Loucy (cell line): ENCODE measurements around the gene TRRAP.
"Not testable (repeated sequence)": the region's sequence is repeated elsewhere in the genome, so short reads cannot be mapped to it uniquely, and the experiment has no call there.

ENCODE experiments used
- H2AFZ ChIP-seq: fragments of 200-600 bp; sonication (generic); 2 replicates; pipeline ENCODE4 v1.6.0; 2016; ENCODE audit warnings: antibody characterized with exemption, mild to moderate bottlenecking, low read length, moderate library complexity
- H3F3A ChIP-seq: fragments of 200-600 bp; 2 replicates; pipeline ENCODE4 v1.6.0; 2016; ENCODE audit warnings: antibody characterized with exemption, low read depth, mild to moderate bottlenecking
- H3K27me3 ChIP-seq: fragments of 200-600 bp; sonication (generic); 2 replicates; pipeline ENCODE4 v1.6.1; 2014; ENCODE audit warnings: low read length, mild to moderate bottlenecking; ENCODE audit not compliant: insufficient read depth, poor library complexity, severe bottlenecking
- H3K36me3 ChIP-seq: fragments of 200-600 bp; sonication (generic); 2 replicates; pipeline ENCODE4 v1.6.1; 2016; ENCODE audit warnings: low read length; ENCODE audit not compliant: insufficient read depth
- H3K4me1 ChIP-seq: fragments of 200-600 bp; sonication (generic); 2 replicates; pipeline ENCODE4 v1.5.1; 2014; ENCODE audit warnings: low read length, mild to moderate bottlenecking; ENCODE audit not compliant: insufficient read depth, poor library complexity, severe bottlenecking
- H3K4me2 ChIP-seq: fragments of 200-600 bp; sonication (generic); 2 replicates; pipeline ENCODE4 v1.6.0; 2014; ENCODE audit warnings: antibody characterized with exemption, low read length, low read depth, mild to moderate bottlenecking; ENCODE audit not compliant: poor library complexity, severe bottlenecking
- H3K4me3 ChIP-seq: fragments of 200-600 bp; sonication (generic); 2 replicates; pipeline ENCODE4 v1.5.1; 2014; ENCODE audit warnings: low read length, mild to moderate bottlenecking, mixed read lengths; ENCODE audit not compliant: poor library complexity, severe bottlenecking
- H3K79me2 ChIP-seq: fragments of 200-600 bp; sonication (generic); 2 replicates; pipeline ENCODE4 v1.6.1; 2014; ENCODE audit warnings: low read length; ENCODE audit not compliant: insufficient read depth
- H3K9ac ChIP-seq: fragments of 200-600 bp; sonication (generic); 2 replicates; pipeline ENCODE4 v1.6.0; 2014; ENCODE audit warnings: mild to moderate bottlenecking, low read depth, low read length, moderate library complexity; ENCODE audit not compliant: poor library complexity, severe bottlenecking
- H3K9me2 ChIP-seq: fragments of 200-600 bp; sonication (generic); replicated peaks from 2 replicates; pipeline ENCODE4 v1.6.1; 2016; ENCODE audit warnings: low read depth, low read length, mixed read lengths
- H3K9me3 ChIP-seq: fragments of 200-600 bp; sonication (generic); 2 replicates; pipeline ENCODE4 v1.6.1; 2014; ENCODE audit warnings: mild to moderate bottlenecking, antibody characterized with exemption, low read length, low read depth; ENCODE audit not compliant: insufficient read depth
- H4K20me1 ChIP-seq: fragments of 200-600 bp; sonication (generic); 2 replicates; pipeline ENCODE4 v1.6.0; 2014; ENCODE audit warnings: antibody characterized with exemption, low read length, mild to moderate bottlenecking; ENCODE audit not compliant: insufficient read depth, poor library complexity, severe bottlenecking
- EZH2phosphoT487 ChIP-seq: fragments of 200-600 bp; IDR thresholded peaks from 2 replicates; pipeline ENCODE4 v1.6.1; 2018; ENCODE audit warnings: antibody characterized with exemption, mild to moderate bottlenecking, moderate library complexity, borderline replicate concordance
- TF ChIP-seq, protein P1 (sequence below): fragments of 200-600 bp; sonication (generic); conservative IDR thresholded peaks from 2 replicates; pipeline ENCODE4 v1.5.1; 2014; ENCODE audit warnings: mild to moderate bottlenecking, antibody characterized with exemption, low read length

TRRAP gene

DNA sequence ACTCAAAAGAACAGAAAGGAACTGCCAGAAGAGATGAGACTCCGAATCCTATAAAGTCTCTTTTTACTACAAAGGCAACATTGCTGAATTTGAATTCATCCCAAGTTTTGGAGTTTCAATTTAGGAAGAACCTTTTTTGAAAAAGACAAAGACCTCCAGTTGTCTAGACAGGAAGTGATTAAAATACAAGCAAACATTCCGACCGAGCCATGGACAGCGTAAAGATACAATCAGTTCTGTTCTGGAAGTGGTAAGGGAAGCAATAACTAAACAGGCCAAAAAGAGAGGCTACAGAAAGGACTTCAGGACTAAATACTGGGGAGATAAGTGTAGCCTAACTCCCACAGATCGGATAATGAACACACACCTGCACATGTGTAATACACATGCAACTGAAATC is 164.6 kb downstream of the TRRAP start:
- Histone ChIP-seq H3K4me2 (no peak overlapping the region), H3K9me2 (no peaks in the 10 kb centered on the region)

DNA sequence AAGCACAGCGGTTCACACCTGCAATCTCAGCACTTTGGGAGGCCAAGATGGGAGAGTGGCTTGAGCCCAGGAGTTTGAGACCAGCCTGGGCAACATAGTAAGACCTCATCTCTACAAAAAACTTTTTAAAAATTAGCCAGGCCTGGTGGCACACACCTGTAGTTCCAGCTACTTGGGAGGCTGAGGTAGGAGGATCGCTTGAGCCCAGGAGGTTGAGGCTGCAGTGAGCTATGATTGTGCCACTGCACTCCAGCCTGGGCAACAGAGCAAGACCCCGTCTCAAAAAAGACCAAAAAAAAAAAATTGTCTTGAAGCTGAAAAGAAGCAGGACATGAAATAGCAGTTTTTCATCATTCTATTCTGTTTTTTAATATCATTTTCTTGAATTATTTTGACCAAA is 166.5 kb downstream of the TRRAP start:
- not testable (repeated sequence) for H3K79me2 ChIP-seq, H3K4me1 ChIP-seq, H3K27me3 ChIP-seq, H4K20me1 ChIP-seq, H3K4me2 ChIP-seq, H3F3A ChIP-seq, H2AFZ ChIP-seq, H3K9ac ChIP-seq, H3K9me3 ChIP-seq, H3K4me3 ChIP-seq, H3K9me2 ChIP-seq
- peaks cover 84% of the 10 kb centered on the region; the same call in 1 of the 2 replicates for H3K36me3 ChIP-seq

More for the DNA sequence above, 164.6 kb downstream of the TRRAP start:
- Histone ChIP-seq H2AFZ (no peak overlapping the region), H3F3A (no peaks in the 10 kb centered on the region), H3K79me2 (no peaks in the 10 kb centered on the region), H4K20me1 (no peaks in the 10 kb centered on the region), H3K27me3 (no peaks in the 10 kb centered on the region), H3K4me1 (no peaks in the 10 kb centered on the region), H3K9ac (no peak overlapping the region), H3K4me3 (no peak overlapping the region), H3K9me3 (no peaks in the 10 kb centered on the region), H3K36me3 (peaks cover 84% of the 10 kb centered on the region; the same call in 1 of the 2 replicates)
- TF ChIP-seq, protein P1, sequence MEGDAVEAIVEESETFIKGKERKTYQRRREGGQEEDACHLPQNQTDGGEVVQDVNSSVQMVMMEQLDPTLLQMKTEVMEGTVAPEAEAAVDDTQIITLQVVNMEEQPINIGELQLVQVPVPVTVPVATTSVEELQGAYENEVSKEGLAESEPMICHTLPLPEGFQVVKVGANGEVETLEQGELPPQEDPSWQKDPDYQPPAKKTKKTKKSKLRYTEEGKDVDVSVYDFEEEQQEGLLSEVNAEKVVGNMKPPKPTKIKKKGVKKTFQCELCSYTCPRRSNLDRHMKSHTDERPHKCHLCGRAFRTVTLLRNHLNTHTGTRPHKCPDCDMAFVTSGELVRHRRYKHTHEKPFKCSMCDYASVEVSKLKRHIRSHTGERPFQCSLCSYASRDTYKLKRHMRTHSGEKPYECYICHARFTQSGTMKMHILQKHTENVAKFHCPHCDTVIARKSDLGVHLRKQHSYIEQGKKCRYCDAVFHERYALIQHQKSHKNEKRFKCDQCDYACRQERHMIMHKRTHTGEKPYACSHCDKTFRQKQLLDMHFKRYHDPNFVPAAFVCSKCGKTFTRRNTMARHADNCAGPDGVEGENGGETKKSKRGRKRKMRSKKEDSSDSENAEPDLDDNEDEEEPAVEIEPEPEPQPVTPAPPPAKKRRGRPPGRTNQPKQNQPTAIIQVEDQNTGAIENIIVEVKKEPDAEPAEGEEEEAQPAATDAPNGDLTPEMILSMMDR: no peak
- no peak for TF ChIP-seq EZH2phosphoT487

DNA sequence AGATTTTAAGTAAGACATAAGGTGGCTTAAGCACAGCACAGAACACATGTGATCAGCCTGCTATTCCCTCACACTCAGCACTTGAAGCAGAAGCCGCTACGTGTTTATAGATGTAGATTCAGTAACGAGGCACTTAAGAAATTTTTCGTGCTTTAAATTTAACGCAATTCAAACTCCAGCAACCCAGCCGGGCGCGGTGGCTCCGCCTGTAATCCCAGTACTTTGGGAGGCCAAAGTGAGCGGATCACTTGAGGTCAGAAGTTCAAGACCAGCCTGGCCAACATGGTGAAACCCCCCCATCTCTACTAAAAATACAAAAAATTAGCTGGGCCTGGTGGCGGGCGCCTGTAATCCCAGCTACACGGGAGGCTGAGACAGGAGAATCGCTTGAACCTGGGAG is 167.9 kb downstream of the TRRAP start:
- not testable (repeated sequence) for H3K4me2 ChIP-seq, H3K27me3 ChIP-seq, H3K9ac ChIP-seq, H3K4me3 ChIP-seq, H2AFZ ChIP-seq, H4K20me1 ChIP-seq, H3K9me2 ChIP-seq, H3K79me2 ChIP-seq, H3K9me3 ChIP-seq, H3K4me1 ChIP-seq, H3F3A ChIP-seq
- H3K36me3 ChIP-seq: peaks cover 85% of the 10 kb centered on the region; the same call in 1 of the 2 replicates

DNA sequence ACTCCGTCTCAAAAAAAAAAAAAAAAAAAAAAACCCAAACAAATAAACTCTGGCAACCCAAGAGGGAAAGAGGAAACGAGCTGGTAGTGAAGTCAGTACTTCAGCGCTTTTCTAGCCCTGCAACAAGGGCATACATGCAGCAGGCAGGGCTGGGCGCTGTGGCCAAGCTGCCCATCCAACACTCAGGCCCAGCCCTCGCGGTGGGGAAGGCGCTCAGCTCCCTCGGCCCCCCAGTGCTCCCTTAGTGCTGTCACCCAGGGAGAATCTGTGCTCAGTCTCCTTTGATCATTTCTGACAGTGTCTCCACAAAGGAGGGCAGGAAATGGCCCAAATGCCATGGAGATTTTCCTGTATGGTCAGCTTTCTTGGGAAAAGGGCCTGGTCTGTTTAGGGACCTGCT is 168.4 kb downstream of the TRRAP start:
- Histone ChIP-seq H3K4me2 (no peak overlapping the region), H3F3A (no peaks in the 10 kb centered on the region), H4K20me1 (no peaks in the 10 kb centered on the region), H3K9me2 (no peaks in the 10 kb centered on the region), H3K9me3 (no peaks in the 10 kb centered on the region), H3K79me2 (no peaks in the 10 kb centered on the region), H3K36me3 (peaks cover 85% of the 10 kb centered on the region; the same call in 1 of the 2 replicates), H3K4me3 (no peak overlapping the region), H3K4me1 (no peaks in the 10 kb centered on the region), H3K9ac (no peak overlapping the region), H2AFZ (no peak overlapping the region), H3K27me3 (no peaks in the 10 kb centered on the region)
- no peak for TF ChIP-seq EZH2phosphoT487
- TF ChIP-seq, protein P1: no peak
